ENCODE measurements around the gene PDIA5.
A peak's percentile ranks its signal among the peaks of the same experiment; 100 is the strongest.

Gene PDIA5

DNA sequence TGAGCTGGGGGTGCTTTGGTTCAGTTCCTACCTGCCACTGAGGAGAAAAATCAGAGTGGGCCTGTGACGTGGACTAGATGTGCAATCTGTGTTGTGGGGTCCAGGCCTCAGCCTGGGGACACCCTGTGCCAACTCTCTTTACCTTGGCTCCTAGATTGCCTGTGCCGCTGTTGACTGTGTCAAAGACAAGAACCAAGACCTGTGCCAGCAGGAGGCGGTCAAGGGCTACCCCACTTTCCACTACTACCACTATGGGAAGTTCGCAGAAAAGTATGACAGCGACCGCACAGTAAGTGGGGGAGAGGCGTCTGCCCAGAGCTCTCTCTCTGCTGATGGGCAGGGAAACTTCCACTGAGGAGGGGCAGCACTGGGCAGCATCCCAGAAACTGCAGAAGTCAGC lies 94.3 kb downstream of the PDIA5 start:
- Histone ChIP-seq H3K4me3 (ENCODE audit: low read length) (no peak overlapping the region), H3K27ac (ENCODE audit: low read depth, low read length) (no peak overlapping the region), H3K9ac (ENCODE audit: low read depth, low read length) (no peak overlapping the region), H3K4me1 (ENCODE audit: insufficient read depth, low read length) (no peaks in the 10 kb centered on the region), H3K9me3 (ENCODE audit: insufficient read depth, low read depth, low read length) (peaks cover 8% of the 10 kb centered on the region), H3K27me3 (ENCODE audit: insufficient read depth, low read length) (no peaks in the 10 kb centered on the region), H3K36me3 (ENCODE audit: insufficient read depth, low read length) (peaks cover 57% of the 10 kb centered on the region)
- WGBS, result 92% methylated on average over 7 of the region's 7 CpGs

DNA sequence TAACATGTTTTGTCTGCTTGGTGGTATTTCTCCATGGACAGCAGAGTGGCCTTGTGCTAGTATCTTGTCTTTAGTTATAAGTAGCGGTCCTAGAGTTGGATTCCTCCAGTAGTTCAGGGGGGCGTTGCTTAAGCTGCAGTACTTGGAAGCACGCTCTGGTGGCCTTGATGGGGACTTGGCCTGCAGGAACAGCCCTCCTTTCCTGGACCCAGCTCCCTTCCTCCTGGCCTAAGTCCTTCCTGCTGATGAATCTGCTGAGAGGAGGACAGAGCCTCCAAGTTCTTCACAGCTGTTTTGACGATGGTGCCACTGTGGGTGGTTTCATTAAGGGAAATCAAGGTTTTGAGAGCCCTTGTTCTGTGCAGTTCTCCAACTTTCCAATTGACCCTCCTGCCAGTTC lies 96.3 kb downstream of the PDIA5 start:
- H3K9me3 ChIP-seq (ENCODE audit: insufficient read depth, low read depth, low read length), result peaks cover 13% of the 10 kb centered on the region
- H3K27me3 ChIP-seq (ENCODE audit: insufficient read depth, low read length), result no peaks in the 10 kb centered on the region
- H3K27ac ChIP-seq (ENCODE audit: low read depth, low read length), result no peak overlapping the region
- 92% methylated on average over 4 of the region's 4 CpGs for WGBS
- H3K4me1 ChIP-seq (ENCODE audit: insufficient read depth, low read length), result no peaks in the 10 kb centered on the region
- no peak overlapping the region for H3K9ac ChIP-seq (ENCODE audit: low read depth, low read length)
- H3K36me3 ChIP-seq (ENCODE audit: insufficient read depth, low read length), result peaks cover 54% of the 10 kb centered on the region
- H3K4me3 ChIP-seq (ENCODE audit: low read length), result no peak overlapping the region

DNA sequence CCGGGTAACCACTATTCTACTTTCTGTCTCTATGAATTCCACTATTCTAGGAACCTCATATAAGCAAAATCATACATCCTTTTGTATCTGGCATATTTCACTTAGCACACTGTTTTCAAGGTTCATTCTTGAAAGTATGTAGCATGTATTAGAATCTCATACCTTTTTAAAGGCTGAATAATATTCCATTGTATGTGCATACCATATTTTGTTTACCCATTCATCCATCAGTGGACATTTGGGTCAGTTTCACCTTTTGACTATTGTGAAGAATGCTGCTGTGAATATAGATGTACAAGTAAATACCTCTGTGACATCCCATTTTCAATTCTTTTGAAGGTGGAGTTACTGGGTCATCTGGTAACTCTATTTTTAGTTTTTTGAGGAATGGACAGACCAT lies 98.3 kb downstream of the PDIA5 start:
- no peaks in the 10 kb centered on the region for H3K27me3 ChIP-seq (ENCODE audit: insufficient read depth, low read length)
- 91% methylated on average over 1 of the region's 1 CpG for WGBS
- H3K9me3 ChIP-seq (ENCODE audit: insufficient read depth, low read depth, low read length), result peaks cover 13% of the 10 kb centered on the region
- H3K9ac ChIP-seq (ENCODE audit: low read depth, low read length), result no peak overlapping the region
- H3K27ac ChIP-seq (ENCODE audit: low read depth, low read length), result no peak overlapping the region
- no peak overlapping the region for H3K4me3 ChIP-seq (ENCODE audit: low read length)
- no peaks in the 10 kb centered on the region; the same call in 1 of the 2 replicates for H3K4me1 ChIP-seq (ENCODE audit: insufficient read depth, low read length)
- H3K36me3 ChIP-seq (ENCODE audit: insufficient read depth, low read length), result peaks cover 41% of the 10 kb centered on the region

DNA sequence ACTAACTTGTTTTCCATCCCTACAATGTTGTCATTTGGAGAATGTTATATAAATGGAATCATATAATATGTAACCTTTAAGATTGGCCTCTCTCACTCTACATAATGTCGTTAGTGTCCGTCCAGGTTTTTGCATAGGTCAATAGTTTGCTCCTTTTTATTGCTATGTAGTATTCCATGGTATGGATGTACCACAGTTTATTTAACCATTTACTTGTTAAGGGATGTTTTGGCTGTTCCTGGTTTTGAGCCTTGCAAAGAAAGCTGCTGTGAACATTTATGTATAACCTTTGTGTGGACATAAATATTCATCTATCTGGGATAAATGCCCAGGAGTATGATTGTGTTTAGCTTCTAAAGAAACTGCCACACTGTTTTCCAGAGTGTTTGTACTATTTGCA lies 100.9 kb downstream of the PDIA5 start:
- Histone ChIP-seq H3K36me3 (ENCODE audit: insufficient read depth, low read length) (peaks cover 26% of the 10 kb centered on the region), H3K27ac (ENCODE audit: low read depth, low read length) (no peak overlapping the region), H3K9me3 (ENCODE audit: insufficient read depth, low read depth, low read length) (peaks cover 13% of the 10 kb centered on the region), H3K4me3 (ENCODE audit: low read length) (no peak overlapping the region), H3K9ac (ENCODE audit: low read depth, low read length) (no peak overlapping the region), H3K27me3 (ENCODE audit: insufficient read depth, low read length) (no peaks in the 10 kb centered on the region), H3K4me1 (ENCODE audit: insufficient read depth, low read length) (no peaks in the 10 kb centered on the region; the same call in 1 of the 2 replicates)
- WGBS, result no CpG with 5 or more reads among the region's 2 CpGs

DNA sequence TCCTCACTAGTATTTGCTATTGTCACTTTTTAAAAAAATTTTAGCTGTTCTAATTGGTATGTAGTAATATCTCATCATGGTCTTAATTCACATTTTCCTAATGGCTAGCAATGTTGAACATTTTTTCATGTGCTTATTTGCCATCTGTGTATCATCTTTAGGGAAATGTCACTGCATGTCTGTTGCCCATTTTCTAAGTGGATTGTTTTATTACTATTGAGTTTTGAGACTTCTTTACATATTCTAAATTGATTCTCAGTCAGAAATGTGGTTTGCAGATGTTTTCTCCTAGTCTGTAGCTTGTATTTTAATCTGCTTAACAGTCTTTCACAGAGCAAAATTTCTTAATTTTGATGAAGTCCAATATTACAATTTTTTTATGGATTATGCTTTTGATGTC lies 101.3 kb downstream of the PDIA5 start:
- peaks cover 24% of the 10 kb centered on the region for H3K36me3 ChIP-seq (ENCODE audit: insufficient read depth, low read length)
- H3K27me3 ChIP-seq (ENCODE audit: insufficient read depth, low read length), result no peaks in the 10 kb centered on the region
- H3K27ac ChIP-seq (ENCODE audit: low read depth, low read length), result no peak overlapping the region

DNA sequence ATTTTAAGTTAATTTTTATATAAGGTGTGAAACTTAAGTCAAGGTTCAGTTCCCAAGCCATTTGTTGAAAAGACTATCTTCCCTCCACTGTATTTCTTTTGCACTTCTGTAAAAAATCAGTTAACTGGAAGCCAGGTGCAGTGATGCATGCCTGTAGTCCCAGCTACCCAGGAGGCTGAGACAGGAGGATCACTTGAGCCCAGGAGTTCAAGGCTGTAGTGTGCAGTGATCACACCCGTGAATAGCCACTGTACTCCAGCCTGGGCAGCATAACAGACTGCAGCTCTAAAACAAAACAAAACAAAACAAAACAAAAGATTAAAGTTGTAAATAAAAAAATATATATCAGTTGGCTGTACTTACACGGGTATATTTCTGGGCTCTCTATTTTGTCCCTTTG lies 101.8 kb downstream of the PDIA5 start:
- no peak overlapping the region for H3K9ac ChIP-seq (ENCODE audit: low read depth, low read length)
- no peak overlapping the region for H3K4me3 ChIP-seq (ENCODE audit: low read length)
- H3K36me3 ChIP-seq (ENCODE audit: insufficient read depth, low read length), result peaks cover 20% of the 10 kb centered on the region
- WGBS, result 100% methylated on average over 2 of the region's 2 CpGs
- H3K27ac ChIP-seq (ENCODE audit: low read depth, low read length), result no peak overlapping the region
- H3K27me3 ChIP-seq (ENCODE audit: insufficient read depth, low read length), result no peaks in the 10 kb centered on the region
- peaks cover 13% of the 10 kb centered on the region for H3K9me3 ChIP-seq (ENCODE audit: insufficient read depth, low read depth, low read length)
- H3K4me1 ChIP-seq (ENCODE audit: insufficient read depth, low read length), result no peaks in the 10 kb centered on the region; the same call in 1 of the 2 replicates

More for the DNA sequence above, 101.3 kb downstream of the PDIA5 start:
- H3K4me1 ChIP-seq (ENCODE audit: insufficient read depth, low read length), result no peaks in the 10 kb centered on the region; the same call in 1 of the 2 replicates
- peaks cover 13% of the 10 kb centered on the region for H3K9me3 ChIP-seq (ENCODE audit: insufficient read depth, low read depth, low read length)
- no peak overlapping the region for H3K9ac ChIP-seq (ENCODE audit: low read depth, low read length)
- no peak overlapping the region for H3K4me3 ChIP-seq (ENCODE audit: low read length)

DNA sequence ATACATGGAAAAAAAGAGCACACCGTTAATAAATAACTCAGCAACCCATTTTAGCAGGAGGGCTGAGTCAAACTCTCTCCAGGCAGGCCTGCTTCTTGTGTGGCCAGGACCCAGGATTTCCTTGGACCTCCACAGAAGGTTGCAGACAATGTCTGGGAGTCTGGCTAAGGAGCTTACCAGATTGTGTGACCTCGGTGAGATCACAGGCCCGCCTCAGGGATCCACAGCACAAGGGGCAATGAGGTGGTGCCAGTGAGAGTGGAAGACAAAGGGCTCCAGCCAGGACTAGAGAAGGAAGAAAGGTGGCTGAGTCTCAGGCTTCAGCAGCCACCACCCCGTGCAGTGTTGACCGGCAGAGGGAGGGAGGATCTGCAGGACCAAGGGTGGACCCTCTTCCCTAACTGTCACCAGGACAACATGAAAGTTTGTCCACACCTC lies 102.7 kb downstream of the PDIA5 start:
- Histone ChIP-seq H3K4me3 (ENCODE audit: low read length) (no peak overlapping the region), H3K27ac (ENCODE audit: low read depth, low read length) (no peak overlapping the region), H3K9me3 (ENCODE audit: insufficient read depth, low read depth, low read length) (peaks cover 11% of the 10 kb centered on the region), H3K27me3 (ENCODE audit: insufficient read depth, low read length) (no peaks in the 10 kb centered on the region), H3K36me3 (ENCODE audit: insufficient read depth, low read length) (peaks cover 14% of the 10 kb centered on the region), H3K9ac (ENCODE audit: low read depth, low read length) (0 out of 2 replicates have a peak overlapping the region, but pooled peaks have one; percentile 15), H3K4me1 (ENCODE audit: insufficient read depth, low read length) (no peaks in the 10 kb centered on the region; the same call in 1 of the 2 replicates)
- WGBS, result 63% methylated on average over 5 of the region's 5 CpGs

DNA sequence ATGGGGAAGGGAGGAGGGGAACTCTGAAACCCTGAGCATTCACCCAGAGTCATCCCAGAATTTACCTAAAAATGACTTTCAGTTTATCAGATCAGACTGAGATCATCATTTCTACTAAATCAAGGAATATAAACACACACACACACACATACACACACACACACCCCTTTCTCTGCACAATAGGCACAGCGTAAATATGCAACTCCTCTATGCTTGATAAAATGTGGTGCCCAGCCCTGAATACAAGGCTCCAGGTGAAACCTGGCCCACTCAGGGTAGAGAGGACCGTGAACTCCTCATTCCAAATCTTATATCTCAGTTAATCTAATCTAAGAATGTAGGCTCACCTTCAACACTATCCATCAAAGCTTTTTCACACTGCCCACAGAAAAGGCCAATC lies 103.1 kb downstream of the PDIA5 start:
- H3K4me1 ChIP-seq (ENCODE audit: insufficient read depth, low read length), result no peaks in the 10 kb centered on the region; the same call in 1 of the 2 replicates
- H3K36me3 ChIP-seq (ENCODE audit: insufficient read depth, low read length), result peaks cover 10% of the 10 kb centered on the region
- H3K27me3 ChIP-seq (ENCODE audit: insufficient read depth, low read length), result no peaks in the 10 kb centered on the region
- 73% methylated on average over 2 of the region's 2 CpGs for WGBS
- peaks cover 7% of the 10 kb centered on the region for H3K9me3 ChIP-seq (ENCODE audit: insufficient read depth, low read depth, low read length)
- no peak overlapping the region for H3K4me3 ChIP-seq (ENCODE audit: low read length)
- no peak overlapping the region for H3K27ac ChIP-seq (ENCODE audit: low read depth, low read length)
- H3K9ac ChIP-seq (ENCODE audit: low read depth, low read length), result 0 out of 2 replicates have a peak overlapping the region, but pooled peaks have one; percentile 15

DNA sequence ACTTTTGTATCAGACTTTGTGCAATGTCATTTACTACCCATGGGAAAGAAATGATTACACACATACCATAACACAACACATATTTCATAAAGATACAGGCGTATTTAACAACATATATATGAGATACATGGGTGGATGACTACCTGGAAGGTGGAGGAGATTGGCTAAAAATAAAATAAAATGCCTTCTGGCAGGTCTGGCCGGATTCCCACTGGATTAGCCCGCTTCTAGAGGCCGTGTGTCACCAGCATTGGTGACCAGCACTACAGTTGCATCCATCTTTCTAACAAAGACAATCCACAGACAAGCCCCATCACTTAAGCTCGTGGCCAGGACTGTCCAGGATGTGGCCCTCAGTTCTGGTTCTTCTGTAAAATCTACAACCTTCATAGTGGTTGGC lies 114.0 kb downstream of the PDIA5 start:
- Histone ChIP-seq H3K27me3 (ENCODE audit: insufficient read depth, low read length) (no peaks in the 10 kb centered on the region), H3K36me3 (ENCODE audit: insufficient read depth, low read length) (no peaks in the 10 kb centered on the region), H3K4me1 (ENCODE audit: insufficient read depth, low read length) (no peaks in the 10 kb centered on the region), H3K4me3 (ENCODE audit: low read length) (no peak overlapping the region), H3K27ac (ENCODE audit: low read depth, low read length) (no peak overlapping the region), H3K9me3 (ENCODE audit: insufficient read depth, low read depth, low read length) (no peaks in the 10 kb centered on the region), H3K9ac (ENCODE audit: low read depth, low read length) (no peak overlapping the region)
- 93% methylated on average over 4 of the region's 5 CpGs for WGBS

DNA sequence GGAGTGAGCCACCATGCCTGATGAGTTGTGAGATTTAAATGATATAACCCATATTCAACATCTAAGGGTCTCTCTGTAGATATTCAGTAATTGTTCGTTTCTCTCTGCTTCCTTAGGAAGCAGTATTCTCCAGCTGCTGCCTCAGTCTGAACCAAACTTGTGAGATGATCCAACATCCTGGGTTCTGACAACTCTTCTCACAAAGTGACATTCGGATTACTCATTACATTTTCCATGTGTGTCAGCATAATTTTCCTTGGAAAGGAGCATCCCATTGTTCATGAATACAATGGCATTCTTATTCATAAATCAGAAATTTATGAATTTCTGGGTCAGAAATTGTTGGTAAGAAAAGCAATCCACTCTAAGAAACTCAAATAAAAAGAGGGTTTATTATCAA lies 119.9 kb downstream of the PDIA5 start:
- WGBS, result 95% methylated on average over 2 of the region's 2 CpGs
- H3K4me3 ChIP-seq (ENCODE audit: low read length), result no peak overlapping the region
- no peak overlapping the region for H3K27ac ChIP-seq (ENCODE audit: low read depth, low read length)
- no peaks in the 10 kb centered on the region for H3K27me3 ChIP-seq (ENCODE audit: insufficient read depth, low read length)
- H3K36me3 ChIP-seq (ENCODE audit: insufficient read depth, low read length), result no peaks in the 10 kb centered on the region
- no peaks in the 10 kb centered on the region for H3K9me3 ChIP-seq (ENCODE audit: insufficient read depth, low read depth, low read length)
- no peaks in the 10 kb centered on the region for H3K4me1 ChIP-seq (ENCODE audit: insufficient read depth, low read length)
- H3K9ac ChIP-seq (ENCODE audit: low read depth, low read length), result no peak overlapping the region

DNA sequence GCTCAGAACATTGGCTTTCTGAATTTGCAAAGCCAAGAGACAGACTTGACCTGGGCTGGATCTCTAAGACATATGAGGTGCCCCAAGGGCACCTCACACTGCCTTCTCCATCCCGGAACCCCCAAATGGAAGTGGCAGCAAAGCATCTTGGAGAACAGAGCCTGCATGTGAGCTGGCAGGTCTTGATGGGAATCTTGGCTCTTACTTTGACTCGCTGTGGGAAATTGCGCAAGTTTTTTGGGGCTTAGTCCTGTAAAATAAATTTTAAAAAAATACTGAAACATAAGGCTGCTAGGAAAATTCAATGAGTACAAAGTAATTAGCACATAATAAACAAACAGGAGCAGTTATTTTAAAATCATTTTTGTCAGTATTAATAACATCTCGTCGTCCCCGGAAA lies 121.2 kb downstream of the PDIA5 start:
- H3K4me3 ChIP-seq (ENCODE audit: low read length), result no peak overlapping the region
- H3K36me3 ChIP-seq (ENCODE audit: insufficient read depth, low read length), result no peaks in the 10 kb centered on the region
- no peaks in the 10 kb centered on the region for H3K9me3 ChIP-seq (ENCODE audit: insufficient read depth, low read depth, low read length)
- no peaks in the 10 kb centered on the region for H3K4me1 ChIP-seq (ENCODE audit: insufficient read depth, low read length)
- no peak overlapping the region for H3K27ac ChIP-seq (ENCODE audit: low read depth, low read length)
- no peak overlapping the region for H3K9ac ChIP-seq (ENCODE audit: low read depth, low read length)
- no peaks in the 10 kb centered on the region for H3K27me3 ChIP-seq (ENCODE audit: insufficient read depth, low read length)
- 96% methylated on average over 3 of the region's 6 CpGs for WGBS

DNA sequence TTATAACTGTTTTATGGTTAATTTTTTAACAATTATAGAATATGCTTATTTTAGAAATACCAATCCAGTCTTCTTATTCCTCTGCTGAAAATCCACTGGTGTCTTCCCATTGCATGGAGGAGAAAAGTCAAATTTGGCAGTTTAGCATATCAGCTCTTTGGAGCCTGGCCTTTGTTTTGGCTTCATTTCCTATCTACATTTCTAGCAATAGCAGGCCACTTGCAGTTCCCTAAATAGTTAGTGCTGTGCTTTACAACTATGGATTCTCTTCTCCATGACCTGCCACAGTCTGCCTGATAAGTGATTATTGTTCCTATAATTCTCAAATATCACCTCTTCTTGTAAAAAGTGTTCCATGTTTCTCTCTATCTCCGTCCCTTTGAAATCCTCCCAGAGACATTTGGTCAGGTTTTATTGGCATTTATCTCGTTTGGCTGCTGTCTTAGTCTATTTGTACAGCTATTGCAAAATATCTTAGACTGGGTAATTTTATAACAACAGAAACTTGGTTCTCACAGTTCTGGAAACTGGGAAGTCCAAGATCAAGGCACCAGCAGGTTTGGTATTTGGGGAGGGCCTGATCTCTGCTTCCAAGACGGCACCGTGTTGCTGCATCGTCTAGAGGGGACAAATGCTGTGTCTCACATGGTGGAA lies 126.8 kb downstream of the PDIA5 start:
- Histone ChIP-seq H3K27me3 (ENCODE audit: insufficient read depth, low read length) (no peaks in the 10 kb centered on the region), H3K9me3 (ENCODE audit: insufficient read depth, low read depth, low read length) (no peaks in the 10 kb centered on the region), H3K4me1 (ENCODE audit: insufficient read depth, low read length) (peaks cover 21% of the 10 kb centered on the region), H3K4me3 (ENCODE audit: low read length) (no peak overlapping the region), H3K9ac (ENCODE audit: low read depth, low read length) (no peak overlapping the region), H3K27ac (ENCODE audit: low read depth, low read length) (no peak overlapping the region), H3K36me3 (ENCODE audit: insufficient read depth, low read length) (no peaks in the 10 kb centered on the region)
- 96% methylated on average over 4 of the region's 5 CpGs for WGBS
